ENCODE results near the gene NRM. TPM values are rescaled to one million over a fixed set of nuclear protein-coding genes. Genes with fewer than 3 reads are reported as not detected.

The NRM gene
- total and polyA plus RNA-seq, 2 of the 13 experiments (the other 11 are each of a cell fraction or from before 2014, with no cell fraction given): 12.5 to 16.0 TPM

GRCh38 chr6:30725713-30726505 lies 35.1 kb upstream of the NRM start (continued):
- TF ChIP-seq ZBED4 (CRISPR knock-in tag; IDR thresholded peaks at IDR 0.05; ENCODE audit: borderline replicate concordance) (no peak), KLF6 (CRISPR knock-in tag; IDR thresholded peaks at IDR 0.05) (no peak), ZFYVE20 (CRISPR knock-in tag; IDR thresholded peaks at IDR 0.05; ENCODE audit: borderline replicate concordance, low read depth) (no peak), STAT6 (CRISPR knock-in tag; IDR thresholded peaks at IDR 0.05; ENCODE audit: borderline replicate concordance) (no peak), ZNF652 (CRISPR knock-in tag; IDR thresholded peaks at IDR 0.05; ENCODE audit: borderline replicate concordance, low read depth) (no peak), ARNTL (CRISPR knock-in tag; IDR thresholded peaks at IDR 0.05) (peak; percentile 38; the same call in 1 of the 2 replicates), ZNF12 (CRISPR knock-in tag; IDR thresholded peaks at IDR 0.05) (no peak), MZF1 (CRISPR knock-in tag; IDR thresholded peaks at IDR 0.05; ENCODE audit: borderline replicate concordance) (no peak), EED (CRISPR knock-in tag; IDR thresholded peaks at IDR 0.05) (no peak), CENPBD1 (CRISPR knock-in tag; IDR thresholded peaks at IDR 0.05; ENCODE audit: borderline replicate concordance, low read depth) (no peak), ZSCAN5A (CRISPR knock-in tag; IDR thresholded peaks at IDR 0.05; ENCODE audit: borderline replicate concordance) (no peak), PHF21A (CRISPR knock-in tag; IDR thresholded peaks at IDR 0.05) (no peak), ZFP37 (CRISPR knock-in tag; IDR thresholded peaks at IDR 0.05; ENCODE audit: borderline replicate concordance) (no peak), MBNL3 (CRISPR knock-in tag; conservative IDR thresholded peaks at IDR 0.05) (no peak), ZNF33B (CRISPR knock-in tag; IDR thresholded peaks at IDR 0.05) (no peak)
- TF ChIP-seq, protein P1, sequence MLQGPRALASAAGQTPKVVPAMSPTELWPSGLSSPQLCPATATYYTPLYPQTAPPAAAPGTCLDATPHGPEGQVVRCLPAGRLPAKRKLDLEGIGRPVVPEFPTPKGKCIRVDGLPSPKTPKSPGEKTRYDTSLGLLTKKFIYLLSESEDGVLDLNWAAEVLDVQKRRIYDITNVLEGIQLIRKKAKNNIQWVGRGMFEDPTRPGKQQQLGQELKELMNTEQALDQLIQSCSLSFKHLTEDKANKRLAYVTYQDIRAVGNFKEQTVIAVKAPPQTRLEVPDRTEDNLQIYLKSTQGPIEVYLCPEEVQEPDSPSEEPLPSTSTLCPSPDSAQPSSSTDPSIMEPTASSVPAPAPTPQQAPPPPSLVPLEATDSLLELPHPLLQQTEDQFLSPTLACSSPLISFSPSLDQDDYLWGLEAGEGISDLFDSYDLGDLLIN (CRISPR knock-in tag; IDR thresholded peaks at IDR 0.05; ENCODE audit: borderline replicate concordance): 0 out of 2 replicates have a peak, but pooled peaks have one; percentile 15
- TF ChIP-seq, protein P2, sequence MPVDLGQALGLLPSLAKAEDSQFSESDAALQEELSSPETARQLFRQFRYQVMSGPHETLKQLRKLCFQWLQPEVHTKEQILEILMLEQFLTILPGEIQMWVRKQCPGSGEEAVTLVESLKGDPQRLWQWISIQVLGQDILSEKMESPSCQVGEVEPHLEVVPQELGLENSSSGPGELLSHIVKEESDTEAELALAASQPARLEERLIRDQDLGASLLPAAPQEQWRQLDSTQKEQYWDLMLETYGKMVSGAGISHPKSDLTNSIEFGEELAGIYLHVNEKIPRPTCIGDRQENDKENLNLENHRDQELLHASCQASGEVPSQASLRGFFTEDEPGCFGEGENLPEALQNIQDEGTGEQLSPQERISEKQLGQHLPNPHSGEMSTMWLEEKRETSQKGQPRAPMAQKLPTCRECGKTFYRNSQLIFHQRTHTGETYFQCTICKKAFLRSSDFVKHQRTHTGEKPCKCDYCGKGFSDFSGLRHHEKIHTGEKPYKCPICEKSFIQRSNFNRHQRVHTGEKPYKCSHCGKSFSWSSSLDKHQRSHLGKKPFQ (CRISPR knock-in tag; IDR thresholded peaks at IDR 0.05; ENCODE audit: insufficient replicate concordance): no peak

All from HepG2 (cell line).